GM19455 (cell line): Measurements from ENCODE around the gene AANAT.
"Not testable (repeated sequence)": the region's sequence is repeated elsewhere in the genome, so short reads cannot be mapped to it uniquely, and the experiment has no call there.

Experiments used
- ATAC-seq: cut with Tn5 transposase; IDR thresholded peaks from one replicate; pipeline ENCODE4 v1.9.1; 2021; ENCODE audit not compliant: unreplicated experiment

The AANAT gene

DNA sequence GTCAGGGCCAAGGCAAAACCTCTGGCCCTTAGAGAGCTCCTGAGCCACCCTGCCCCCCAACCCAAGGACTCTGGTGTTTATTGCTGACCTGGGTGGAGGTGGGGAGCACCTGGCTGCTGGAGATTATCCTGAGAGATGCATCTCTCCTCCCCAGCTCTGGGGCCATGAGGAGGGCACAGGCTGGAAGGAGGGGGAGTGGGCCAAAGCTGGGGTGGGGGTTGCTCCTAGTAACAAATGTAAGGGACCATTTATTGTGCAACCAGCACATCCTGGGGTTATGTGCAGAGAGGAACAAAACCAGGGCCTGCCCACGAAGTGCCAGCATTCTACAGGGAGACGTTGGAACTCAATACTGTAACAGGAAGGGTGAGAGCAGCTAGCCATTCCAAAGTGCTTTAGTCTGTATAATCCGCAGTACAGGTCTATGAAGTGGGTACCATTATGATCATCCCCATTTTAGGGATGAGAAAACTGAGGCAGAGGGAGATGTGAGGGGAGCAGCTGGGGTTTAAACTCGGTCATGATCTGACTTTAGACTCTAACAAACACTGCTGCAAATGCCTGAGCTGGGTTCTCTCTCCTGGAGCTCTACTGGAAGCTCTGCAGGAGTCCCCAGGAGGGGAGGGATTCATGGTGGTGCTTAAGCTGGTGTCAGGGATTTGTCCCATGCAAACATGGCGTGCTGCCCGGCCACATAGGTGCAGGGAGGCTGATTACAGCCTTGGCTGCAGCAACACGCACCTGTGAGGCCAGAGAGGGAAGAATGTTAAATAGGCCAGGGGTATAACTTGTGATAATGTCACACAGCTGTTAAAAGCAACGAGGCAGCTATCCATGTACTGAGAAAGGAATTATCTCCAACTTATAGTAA, 35.2 kb downstream of the AANAT start:
- no peak for ATAC-seq

DNA sequence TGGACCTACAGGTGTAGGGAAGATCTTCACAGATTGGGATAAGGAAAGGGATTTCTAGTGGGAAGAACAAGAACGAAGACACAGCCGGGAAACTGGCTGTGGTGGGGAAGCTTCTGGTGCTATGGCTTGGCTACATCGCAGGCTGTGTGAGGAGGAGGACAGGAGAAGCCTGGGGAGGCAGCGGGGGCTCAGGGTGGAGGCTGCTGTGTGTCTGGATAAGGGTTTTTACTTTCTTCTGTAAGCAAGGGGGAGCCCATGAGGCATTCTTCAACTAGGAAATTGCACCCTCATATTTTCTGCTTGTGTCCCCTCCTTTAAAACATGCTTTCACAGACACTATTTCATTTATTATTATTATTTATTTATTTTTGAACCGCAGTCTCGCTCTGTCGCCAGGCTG, 36.7 kb downstream of the AANAT start:
- ATAC-seq = no peak

DNA sequence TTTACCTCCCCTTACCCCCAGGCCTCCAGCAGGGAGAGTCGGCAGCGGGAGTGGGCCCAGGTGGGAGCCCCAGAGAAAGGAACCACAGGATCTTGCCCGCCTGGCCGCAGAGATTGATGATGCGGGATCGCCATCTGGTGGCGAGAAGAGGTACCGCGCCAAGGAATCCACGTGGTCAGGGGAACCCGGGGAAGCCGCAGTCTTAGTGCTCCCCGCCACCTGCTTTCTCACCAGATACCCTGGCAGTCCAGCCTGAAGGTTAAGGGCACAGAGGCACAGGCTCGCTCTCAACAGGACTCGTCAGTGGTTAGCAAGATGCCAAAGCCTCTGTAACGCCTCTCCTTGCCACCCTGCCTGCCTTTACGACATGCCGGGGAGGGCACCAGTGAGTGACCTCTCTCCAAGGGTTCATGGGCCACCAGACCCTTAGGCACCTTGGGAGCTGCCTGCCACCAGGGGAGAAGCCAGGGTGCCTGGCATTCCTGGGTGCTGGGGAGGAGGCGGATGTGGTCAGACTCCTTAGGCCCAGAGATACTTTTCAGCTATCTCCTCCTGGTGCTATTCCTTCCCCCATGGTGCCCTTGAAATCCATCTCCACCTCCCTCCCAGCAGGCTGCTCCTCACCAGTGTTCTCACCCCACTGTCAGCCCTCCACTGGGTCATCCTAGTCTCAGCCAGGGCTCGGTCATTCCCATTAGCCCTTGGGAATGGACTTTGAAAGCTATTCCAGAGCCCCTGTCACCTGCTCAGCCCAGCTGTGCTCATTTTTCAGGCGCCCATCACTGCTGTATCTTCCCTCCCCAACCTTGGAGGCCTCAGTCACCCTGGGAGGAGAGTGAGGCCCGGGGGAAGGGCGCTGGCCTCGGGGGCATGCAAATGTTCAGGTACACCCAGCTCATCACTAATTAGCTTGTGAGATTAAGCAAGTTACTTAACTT, 39.3 kb downstream of the AANAT start:
- peak; percentile 69 for ATAC-seq

DNA sequence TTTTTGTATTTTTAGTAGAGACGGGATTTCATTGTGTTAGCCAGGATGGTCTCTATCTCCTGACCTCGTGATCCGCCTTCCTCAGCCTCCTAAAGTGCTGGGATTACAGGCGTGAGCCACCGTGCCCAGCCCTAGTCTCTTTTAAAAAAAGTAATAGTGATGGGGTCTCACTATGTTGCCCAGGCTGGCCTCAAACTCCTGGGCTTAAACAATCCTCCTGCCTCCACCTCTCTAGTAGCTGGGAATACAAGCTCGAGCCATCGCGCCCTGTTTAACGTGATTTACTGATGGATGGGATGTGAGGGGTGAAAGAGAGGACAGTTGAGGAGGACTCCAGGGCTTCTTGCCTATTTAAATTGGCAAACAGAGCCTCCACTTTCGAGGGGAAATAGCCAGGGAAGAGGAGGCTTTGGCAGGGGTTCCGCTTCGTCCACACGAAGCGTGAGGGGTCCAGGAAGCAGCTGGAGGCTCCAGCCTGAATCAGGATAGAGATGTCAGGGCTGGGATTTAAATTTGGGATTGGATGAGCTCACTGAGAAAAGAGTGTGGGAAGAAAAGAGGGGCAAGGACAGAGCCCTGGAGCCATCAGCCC, 41.2 kb downstream of the AANAT start:
- not testable (repeated sequence) for ATAC-seq

DNA sequence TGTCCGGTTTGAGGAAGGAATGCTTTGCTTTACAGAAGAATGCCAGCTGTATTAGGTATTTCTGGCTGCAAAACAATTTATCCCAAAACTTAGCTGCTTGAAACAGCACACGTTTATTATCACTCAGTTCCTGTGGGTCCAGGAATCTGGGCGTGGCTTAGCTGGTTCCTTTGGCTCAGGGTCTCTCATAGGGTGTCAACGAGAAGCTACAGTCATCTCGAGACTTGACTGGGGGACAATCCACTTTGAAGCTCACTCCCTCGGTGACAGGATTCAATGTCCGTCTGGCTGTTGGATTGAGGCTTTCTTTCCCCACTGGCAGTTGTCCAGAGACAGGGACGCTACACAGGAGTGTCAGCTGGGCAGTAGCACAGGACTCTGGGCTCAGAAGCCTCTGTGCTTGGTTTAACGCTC, 43.4 kb downstream of the AANAT start:
- no peak for ATAC-seq

DNA sequence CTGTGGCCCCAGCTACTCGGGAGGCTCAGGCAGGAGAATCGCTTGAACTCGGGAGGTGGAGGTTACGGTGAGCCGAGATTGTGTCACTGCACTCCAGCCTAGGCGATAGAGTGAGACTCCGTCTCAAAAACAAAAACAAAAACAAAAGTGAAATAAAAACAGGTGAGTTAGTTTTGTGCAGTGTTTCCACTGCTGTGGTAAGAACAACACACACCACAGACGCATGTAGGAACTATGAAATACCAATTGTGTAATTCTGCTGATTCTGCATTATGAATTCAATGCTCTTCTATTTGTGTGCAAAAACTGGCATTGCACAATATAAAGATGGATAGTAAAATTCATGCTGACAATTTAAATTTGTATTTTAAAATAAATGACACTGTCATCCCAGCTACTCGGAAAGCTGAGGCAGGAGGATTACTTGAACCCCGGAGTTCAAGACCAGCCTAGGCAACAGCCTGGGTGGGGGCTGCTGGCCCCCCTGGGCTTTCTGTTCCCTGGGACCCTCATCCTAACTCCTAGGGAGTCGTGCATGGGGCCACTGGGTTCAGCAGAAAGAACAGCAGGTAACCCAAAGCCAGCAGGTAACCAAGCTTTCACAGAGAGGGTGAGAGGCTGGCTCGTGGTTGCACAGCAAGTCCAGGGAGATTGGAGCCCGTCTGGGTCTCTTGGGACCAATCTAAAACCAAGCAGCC, 44.4 kb downstream of the AANAT start:
- ATAC-seq = no peak

DNA sequence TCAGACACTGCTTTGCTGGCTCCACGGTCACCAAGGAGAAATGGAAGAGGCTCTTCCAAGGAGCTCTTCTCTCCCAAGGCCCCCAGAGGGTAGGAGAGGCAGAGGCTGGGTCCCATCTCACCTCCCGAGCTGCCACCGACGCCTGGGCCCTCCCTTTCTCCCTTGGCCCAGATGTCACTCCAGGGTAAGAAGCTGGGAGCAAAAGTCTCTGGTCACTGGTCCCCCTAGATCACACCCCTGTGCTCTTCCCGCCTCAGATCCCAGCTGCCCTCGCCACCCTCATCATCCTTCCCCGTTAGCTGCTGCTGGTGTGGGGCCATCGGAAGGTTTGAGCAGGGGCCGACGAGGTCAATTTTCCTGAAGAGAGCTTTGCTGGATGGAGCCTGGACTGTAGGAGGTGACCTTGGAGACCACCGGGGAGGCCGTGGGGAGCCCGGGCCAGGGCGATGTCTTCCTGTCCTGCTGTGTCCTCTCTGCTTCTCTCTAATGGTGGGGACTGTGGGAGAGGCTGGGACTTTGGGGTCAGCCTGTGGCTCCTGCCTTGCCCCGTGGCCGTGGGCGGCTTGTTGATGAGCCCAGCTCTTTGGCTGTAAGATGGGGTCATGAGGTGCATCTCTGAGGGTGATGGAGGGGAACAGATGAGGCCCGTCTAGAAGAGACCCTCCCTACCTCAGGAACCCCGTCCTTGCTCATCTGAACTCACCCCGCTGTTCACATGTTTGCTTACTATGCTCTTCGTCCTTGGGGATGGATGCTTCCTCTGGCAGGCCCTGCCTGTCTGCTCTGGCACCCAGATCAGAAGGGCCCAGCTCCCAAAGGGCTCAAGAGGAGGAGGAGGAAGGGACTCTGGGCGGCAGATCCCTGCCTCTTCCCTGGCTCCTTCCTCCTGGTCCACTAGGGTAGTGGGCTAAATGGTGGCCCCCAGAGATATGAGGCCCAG, 45.2 kb downstream of the AANAT start:
- ATAC-seq = no peak

DNA sequence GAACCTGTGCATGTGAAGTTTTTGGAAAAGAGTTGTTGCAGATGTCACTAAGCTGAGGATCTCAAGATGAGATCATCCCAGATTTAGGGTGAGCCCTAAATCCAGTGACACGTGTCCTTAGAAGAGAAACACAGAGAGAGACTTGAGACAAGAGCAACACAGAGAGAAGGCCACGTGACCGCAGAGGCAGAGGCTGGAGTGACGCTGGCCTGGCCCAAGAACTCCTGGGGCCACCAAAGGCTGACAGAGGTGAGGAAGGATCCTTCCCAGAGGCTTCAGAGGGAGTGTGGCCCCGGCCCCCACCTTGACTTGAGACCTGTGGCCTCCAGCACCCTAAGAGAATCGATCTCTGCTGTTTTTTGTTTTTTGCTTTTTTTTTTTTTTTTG, 45.9 kb downstream of the AANAT start:
- ATAC-seq = no peak

DNA sequence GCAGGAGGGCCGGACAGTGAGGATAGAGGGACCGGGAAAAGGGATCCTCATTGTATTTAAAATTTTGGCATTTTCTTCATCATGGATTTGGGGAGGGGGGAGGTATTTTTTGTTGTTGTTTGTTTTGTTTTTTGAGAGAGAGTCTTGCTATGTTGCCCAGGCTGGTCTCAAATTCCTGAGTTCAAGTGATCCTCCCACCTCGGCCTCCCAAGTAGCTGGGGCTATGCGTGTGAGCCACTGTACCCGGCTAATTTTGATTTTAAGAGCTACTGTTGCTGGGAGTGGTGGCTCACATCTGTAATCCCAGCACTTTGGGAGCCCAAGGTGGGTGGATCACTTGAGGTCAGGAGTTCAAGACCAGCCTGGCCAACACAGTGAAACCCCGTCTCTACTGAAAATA, 47.0 kb downstream of the AANAT start:
- ATAC-seq = not testable (repeated sequence)

DNA sequence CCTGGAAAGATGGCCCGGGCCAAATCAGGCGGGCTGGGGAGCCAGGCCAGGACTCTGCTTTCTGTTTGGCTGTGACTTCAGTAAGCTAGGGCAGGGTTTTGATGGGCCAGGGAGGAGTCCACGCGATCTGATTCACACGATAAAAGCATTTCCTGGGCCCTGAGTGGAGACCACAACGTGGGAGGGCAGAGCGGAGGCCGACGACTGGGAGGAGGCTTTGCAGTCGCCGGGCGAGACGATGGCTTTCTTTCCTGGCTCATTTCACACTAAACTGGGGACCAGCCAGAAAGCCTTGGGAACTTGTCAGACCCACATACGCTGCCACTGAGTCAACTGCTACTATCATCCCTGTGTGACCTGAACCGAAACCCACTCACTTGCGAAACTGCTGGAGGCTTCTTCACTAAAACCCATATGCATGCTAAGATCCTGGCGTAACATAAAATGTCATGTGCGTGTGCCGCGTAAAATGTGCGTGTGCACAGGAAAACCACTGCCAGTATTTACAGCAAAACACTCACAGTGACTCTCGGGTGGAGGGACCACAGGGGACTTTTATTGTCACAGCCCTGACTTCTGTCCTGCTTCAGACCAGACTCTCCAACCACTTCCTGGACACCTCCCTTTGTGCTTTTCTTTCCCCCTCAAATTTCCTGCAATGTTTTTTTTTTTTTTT, 48.0 kb downstream of the AANAT start:
- ATAC-seq = no peak

DNA sequence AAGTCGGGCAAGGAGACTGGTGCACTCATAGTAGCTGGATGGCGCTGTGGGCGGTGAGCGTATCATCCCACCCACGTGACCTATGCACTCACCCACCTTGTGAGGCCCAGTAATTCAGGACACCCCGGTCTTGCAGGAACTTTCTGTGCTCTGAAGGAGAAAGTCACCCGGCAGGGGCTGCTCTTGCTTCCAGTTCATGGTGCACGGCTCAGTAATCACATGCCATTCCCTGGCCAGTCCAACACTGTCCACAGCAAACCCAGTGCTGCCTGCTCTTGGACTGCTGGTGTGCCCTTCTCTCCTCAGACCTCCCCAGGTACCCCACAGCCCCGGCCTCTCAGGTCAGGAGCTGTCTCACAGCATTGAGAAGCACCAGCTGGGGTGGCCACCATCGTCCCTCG, 50.2 kb downstream of the AANAT start:
- ATAC-seq = no peak

DNA sequence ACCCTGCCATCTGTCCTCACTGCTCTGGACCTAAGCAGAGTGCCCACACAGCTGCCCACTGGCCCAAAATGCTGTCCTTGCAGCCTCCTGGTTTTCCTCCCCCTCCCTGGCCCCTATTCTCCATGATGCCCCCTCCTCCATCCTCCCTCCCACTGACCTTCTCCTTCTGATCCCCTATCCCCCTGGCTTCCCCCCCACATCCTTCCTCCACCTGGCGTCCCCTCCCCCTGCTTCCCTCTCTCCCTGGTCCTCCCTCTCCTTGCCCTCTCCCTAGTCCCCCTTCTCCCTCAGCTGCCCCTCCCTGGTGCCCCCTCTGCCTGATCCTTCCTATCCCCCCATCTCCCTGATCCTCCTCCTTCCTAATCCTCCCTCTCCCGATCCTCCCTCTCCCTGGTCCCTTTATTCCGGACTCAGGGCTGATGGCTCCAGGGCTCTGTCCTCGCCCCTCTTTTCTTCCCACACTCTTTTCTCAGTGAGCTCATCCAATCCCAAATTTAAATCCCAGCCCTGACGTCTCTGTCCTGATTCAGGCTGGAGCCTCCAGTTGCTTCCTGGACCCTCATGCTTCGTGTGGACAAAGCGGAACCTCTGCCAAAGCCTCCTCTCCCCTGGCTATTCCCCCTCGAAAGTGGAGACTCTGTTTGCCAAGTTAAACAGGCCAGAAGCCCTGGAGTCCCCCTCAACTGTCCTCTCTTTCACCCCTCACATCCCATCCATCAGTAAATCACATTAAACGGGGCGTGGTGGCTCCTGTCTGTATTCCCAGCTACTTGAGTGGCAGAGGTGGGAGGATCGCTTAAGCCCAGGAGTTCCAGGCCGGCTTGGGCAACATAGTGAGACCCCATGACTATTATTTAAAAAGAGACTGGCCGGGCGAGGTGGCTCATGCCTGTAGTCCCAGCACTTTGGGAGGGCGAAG, 51.9 kb downstream of the AANAT start:
- ATAC-seq = no peak
